22Rv1 (cell line): ENCODE data around the gene RUBCNL.

Experiments used
- ZFX ChIP-seq: fragments of 450-650 bp; IDR thresholded peaks from 2 replicates; pipeline ENCODE4 v1.6.1; 2017; ENCODE audit warnings: antibody characterized with exemption, borderline replicate concordance
- TF ChIP-seq, protein P1 (sequence below): fragments of 450-650 bp; IDR thresholded peaks from 2 replicates; pipeline ENCODE4 v1.5.1; 2017; ENCODE audit warnings: mild to moderate bottlenecking

DNA sequence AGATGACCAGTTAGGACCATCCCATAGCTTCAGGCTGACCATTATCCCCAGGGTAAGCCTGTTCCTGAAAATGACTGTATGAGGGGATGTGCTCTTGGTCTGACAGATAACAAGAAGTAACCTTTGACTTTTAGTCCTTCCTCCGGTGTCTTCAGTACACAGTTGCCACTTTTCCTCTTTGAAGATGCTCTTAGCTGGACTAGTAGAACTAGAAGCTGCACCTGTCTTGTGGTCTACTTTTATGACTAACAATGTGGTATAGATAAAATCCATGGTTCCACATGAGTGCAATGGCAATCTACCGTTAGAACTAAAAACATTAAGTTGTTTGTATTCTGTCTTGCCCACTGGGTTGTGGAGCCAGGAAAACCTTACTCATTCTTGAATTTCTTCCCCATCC, 5.9 kb upstream of the RUBCNL start:
- TF ChIP-seq, protein P1, sequence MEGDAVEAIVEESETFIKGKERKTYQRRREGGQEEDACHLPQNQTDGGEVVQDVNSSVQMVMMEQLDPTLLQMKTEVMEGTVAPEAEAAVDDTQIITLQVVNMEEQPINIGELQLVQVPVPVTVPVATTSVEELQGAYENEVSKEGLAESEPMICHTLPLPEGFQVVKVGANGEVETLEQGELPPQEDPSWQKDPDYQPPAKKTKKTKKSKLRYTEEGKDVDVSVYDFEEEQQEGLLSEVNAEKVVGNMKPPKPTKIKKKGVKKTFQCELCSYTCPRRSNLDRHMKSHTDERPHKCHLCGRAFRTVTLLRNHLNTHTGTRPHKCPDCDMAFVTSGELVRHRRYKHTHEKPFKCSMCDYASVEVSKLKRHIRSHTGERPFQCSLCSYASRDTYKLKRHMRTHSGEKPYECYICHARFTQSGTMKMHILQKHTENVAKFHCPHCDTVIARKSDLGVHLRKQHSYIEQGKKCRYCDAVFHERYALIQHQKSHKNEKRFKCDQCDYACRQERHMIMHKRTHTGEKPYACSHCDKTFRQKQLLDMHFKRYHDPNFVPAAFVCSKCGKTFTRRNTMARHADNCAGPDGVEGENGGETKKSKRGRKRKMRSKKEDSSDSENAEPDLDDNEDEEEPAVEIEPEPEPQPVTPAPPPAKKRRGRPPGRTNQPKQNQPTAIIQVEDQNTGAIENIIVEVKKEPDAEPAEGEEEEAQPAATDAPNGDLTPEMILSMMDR = no peak
- no peak for TF ChIP-seq ZFX
